ENCODE measurements around the gene CCDC179.

Gene CCDC179

DNA sequence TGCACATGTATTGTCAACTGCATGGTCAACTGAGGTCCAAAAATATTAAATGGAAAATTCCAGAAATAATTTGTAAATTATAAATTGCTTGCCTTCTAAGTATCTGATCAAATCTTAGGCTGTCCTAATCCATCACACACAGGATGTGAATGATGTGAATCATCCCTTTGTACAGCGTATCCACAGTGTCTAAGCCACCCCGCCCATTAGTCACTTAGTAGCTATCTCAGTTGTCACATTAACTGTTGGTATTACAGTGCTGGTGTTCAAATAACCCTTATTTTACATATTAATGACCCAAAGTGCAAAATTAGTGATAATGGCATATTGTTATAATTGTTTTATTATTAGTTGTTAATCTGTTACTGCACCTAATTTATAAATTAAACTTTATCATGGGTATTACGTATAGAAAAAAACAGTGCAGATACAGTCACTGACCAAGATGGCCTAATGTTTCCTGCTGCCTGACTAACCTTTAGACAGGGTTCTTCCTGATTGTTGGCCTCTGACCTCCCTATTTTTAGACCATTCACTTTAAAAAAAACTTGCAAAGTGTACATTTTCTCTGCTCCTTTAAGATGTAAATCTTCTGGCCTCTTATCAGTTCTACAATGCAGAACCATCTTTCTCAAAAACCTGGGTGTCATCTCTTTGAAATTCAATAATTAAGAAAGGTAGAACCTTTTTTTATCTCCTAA lies 27.8 kb downstream of the CCDC179 start:
- ATAC-seq (ENCODE audit: low read depth): no peak; the same call in 2 of the 3 replicates
- Histone ChIP-seq H3K27ac (ENCODE audit: poor library complexity, severe bottlenecking) (no peak overlapping the region), H3K27me3 (ENCODE audit: insufficient read depth, poor library complexity, severe bottlenecking) (no peaks in the 10 kb centered on the region), H3K36me3 (ENCODE audit: low read depth) (no peaks in the 10 kb centered on the region), H3K9me3 (ENCODE audit: severe bottlenecking) (no peaks in the 10 kb centered on the region), H3K4me1 (ENCODE audit: insufficient read depth, poor library complexity, severe bottlenecking) (peaks cover 10% of the 10 kb centered on the region), H3K4me3 (ENCODE audit: severe bottlenecking) (no peak overlapping the region)
- TF ChIP-seq, protein P1, sequence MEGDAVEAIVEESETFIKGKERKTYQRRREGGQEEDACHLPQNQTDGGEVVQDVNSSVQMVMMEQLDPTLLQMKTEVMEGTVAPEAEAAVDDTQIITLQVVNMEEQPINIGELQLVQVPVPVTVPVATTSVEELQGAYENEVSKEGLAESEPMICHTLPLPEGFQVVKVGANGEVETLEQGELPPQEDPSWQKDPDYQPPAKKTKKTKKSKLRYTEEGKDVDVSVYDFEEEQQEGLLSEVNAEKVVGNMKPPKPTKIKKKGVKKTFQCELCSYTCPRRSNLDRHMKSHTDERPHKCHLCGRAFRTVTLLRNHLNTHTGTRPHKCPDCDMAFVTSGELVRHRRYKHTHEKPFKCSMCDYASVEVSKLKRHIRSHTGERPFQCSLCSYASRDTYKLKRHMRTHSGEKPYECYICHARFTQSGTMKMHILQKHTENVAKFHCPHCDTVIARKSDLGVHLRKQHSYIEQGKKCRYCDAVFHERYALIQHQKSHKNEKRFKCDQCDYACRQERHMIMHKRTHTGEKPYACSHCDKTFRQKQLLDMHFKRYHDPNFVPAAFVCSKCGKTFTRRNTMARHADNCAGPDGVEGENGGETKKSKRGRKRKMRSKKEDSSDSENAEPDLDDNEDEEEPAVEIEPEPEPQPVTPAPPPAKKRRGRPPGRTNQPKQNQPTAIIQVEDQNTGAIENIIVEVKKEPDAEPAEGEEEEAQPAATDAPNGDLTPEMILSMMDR (IDR thresholded peaks at IDR 0.05; ENCODE audit: poor library complexity, severe bottlenecking): no peak
- DNase-seq (ENCODE audit: low spot score): no peak

DNA sequence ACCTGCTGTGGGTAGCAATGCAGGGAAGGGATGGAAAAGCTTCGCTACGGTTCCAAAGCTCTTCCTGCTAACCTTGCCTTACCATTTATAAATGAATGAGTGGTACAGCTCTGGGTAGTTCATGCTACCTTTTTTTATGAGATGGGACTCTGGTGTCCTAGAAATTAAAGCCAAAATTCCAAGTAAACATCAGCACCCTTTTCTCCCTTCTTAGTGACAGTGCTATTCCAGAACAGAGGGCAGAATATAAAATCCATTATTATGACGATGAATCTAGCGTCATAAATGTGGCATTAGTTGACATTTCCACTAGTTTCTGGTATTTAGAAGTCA lies 30.2 kb downstream of the CCDC179 start:
- TF ChIP-seq, protein P1 (IDR thresholded peaks at IDR 0.05; ENCODE audit: poor library complexity, severe bottlenecking): peak; percentile 59
- Histone ChIP-seq H3K4me1 (ENCODE audit: insufficient read depth, poor library complexity, severe bottlenecking) (peaks cover 10% of the 10 kb centered on the region), H3K4me3 (ENCODE audit: severe bottlenecking) (peak overlapping the region; percentile 93), H3K27ac (ENCODE audit: poor library complexity, severe bottlenecking) (no peak overlapping the region), H3K27me3 (ENCODE audit: insufficient read depth, poor library complexity, severe bottlenecking) (no peaks in the 10 kb centered on the region), H3K9me3 (ENCODE audit: severe bottlenecking) (no peaks in the 10 kb centered on the region), H3K36me3 (ENCODE audit: low read depth) (peaks cover 19% of the 10 kb centered on the region)
- DNase-seq (ENCODE audit: low spot score): no peak
- ATAC-seq (ENCODE audit: low read depth): no peak

DNA sequence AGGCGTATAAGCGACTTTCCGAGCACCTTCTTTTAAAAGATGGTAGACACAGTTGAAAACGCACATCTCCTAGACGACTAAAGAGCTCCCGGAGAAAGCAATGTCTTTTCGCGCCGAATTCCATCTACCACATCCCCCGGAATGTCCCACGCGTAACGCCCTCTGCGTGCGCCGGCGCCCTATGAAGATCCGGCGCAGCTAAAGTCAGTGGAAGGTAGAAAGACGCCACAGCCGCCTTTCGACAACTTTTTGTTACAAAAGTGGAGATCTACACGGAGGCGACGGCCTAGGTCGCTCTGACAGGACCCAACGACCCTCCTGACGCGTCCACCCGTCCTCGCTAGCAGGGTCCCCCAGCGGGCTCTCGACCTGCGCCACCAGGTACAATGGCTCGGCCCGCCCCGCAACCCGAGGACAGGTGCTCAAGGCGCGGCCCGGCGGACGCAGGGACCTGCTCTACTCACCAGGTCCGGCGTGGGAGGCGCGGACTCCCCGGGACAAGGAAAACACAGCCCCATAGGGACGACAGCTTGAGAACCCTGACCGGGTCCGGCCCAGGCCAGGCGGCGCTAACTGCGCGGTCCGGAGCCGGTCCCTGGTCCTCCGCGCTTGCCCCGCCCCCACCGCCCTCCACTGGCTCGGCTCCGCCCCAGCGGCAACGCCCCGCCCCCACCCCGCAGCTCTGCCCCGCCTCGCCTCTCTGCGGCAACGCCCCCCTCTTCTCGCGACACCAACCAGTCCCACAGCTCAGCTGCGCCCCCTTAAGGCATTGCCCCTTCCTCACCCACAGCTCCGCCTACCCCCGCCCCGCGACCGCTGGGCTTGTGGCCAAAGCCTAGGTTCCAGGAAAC lies 30.8 kb downstream of the CCDC179 start, which contains the start of gene SVIP:
TSS of gene SVIP (minus strand) at position 571 of the 851 bp plus-strand sequence. CDS start at position 518, 53 bp downstream.
- peak within 1 kb of the TSS; percentile 33 for H3K27ac ChIP-seq (ENCODE audit: poor library complexity, severe bottlenecking)
- peak; percentile 80 for ATAC-seq (ENCODE audit: low read depth)

DNA sequence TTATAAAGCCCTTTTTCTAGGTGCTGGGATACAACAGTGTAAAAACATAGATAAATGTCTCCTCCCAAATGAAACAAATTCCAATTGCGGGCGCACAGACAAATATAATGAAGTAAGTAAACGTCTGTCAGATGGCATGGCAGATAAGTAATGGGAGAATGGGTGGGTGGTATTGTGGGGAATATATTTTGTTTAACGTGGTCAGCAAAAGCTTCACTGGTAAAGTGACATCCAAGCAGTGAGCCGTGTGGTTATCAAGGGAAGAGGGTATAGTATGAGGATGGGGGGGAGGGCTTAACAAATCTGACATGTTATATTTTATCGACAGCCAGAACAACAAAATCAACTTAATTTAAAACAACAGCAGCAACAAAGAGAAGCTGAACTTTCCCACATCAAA lies 31.9 kb downstream of the CCDC179 start:
- DNase-seq (ENCODE audit: low spot score) (no peak), ATAC-seq (ENCODE audit: low read depth) (no peak)
- H3K4me3 ChIP-seq (ENCODE audit: severe bottlenecking): peak overlapping the region; percentile 93
- H3K9me3 ChIP-seq (ENCODE audit: severe bottlenecking): no peaks in the 10 kb centered on the region
- no peak overlapping the region for H3K27ac ChIP-seq (ENCODE audit: poor library complexity, severe bottlenecking)
- H3K4me1 ChIP-seq (ENCODE audit: insufficient read depth, poor library complexity, severe bottlenecking): peaks cover 10% of the 10 kb centered on the region
- H3K36me3 ChIP-seq (ENCODE audit: low read depth): peaks cover 19% of the 10 kb centered on the region
- TF ChIP-seq, protein P1 (IDR thresholded peaks at IDR 0.05; ENCODE audit: poor library complexity, severe bottlenecking): no peak
- no peaks in the 10 kb centered on the region for H3K27me3 ChIP-seq (ENCODE audit: insufficient read depth, poor library complexity, severe bottlenecking)

More for the DNA sequence above, 30.8 kb downstream of the CCDC179 start, which contains the start of gene SVIP:
- H3K36me3 ChIP-seq (ENCODE audit: low read depth): peaks cover 19% of the 10 kb centered on the region
- peak; percentile 92 for DNase-seq (ENCODE audit: low spot score)
- H3K4me1 ChIP-seq (ENCODE audit: insufficient read depth, poor library complexity, severe bottlenecking): peaks cover 10% of the 10 kb centered on the region
- no peaks in the 10 kb centered on the region for H3K27me3 ChIP-seq (ENCODE audit: insufficient read depth, poor library complexity, severe bottlenecking)
- no peaks in the 10 kb centered on the region for H3K9me3 ChIP-seq (ENCODE audit: severe bottlenecking)
- TF ChIP-seq, protein P1 (IDR thresholded peaks at IDR 0.05; ENCODE audit: poor library complexity, severe bottlenecking): peak; percentile 81
- H3K4me3 ChIP-seq (ENCODE audit: severe bottlenecking): peak within 1 kb of the TSS; percentile 93
